H1 (cell line): ENCODE data around the gene APBA2. TPM values are rescaled to one million over a fixed set of nuclear protein-coding genes. Genes with fewer than 3 reads are reported as not detected.

Experiments used
- CTCF ChIA-PET: fragments of 300-600 bp; sonication (Branson Sonifier 250); formaldehyde crosslinking; loops from one replicate; lab custom pipeline; 2021; ENCODE audit not compliant: partially characterized antibody; lab: Charles Lee
- POLR2A ChIA-PET: fragments of 300-600 bp; sonication (Branson Sonifier 250); formaldehyde crosslinking; loops from one replicate; lab custom pipeline; 2021; ENCODE audit warnings: inconsistent platforms; ENCODE audit not compliant: partially characterized antibody; lab: Charles Lee
- DNase-seq, 2 experiments: peaks; one replicate each; pipeline versions ENCODE4 v3.0.0 to v3.0.0-alpha.2; 2010 to 2022; ENCODE audit warnings: low spot score in 2 of 2, low read depth in 1 of 2, mixed read lengths in 1 of 2
- FAIRE-seq: peaks from 2 replicates; lab custom pipeline; 2011; peaks lifted over from hg19 to GRCh38; lab: Jason Lieb, UNC
- H2AFZ ChIP-seq: 2 replicates; pipeline ENCODE4 v1.8.1; 2012; ENCODE audit warnings: low read length, inconsistent platforms
- H2AK5ac ChIP-seq: 2 replicates; pipeline ENCODE4 v1.6.1; 2013; ENCODE audit warnings: low read depth, low read length
- H2BK120ac ChIP-seq: replicated peaks from 2 replicates; pipeline ENCODE3; 2013; ENCODE audit warnings: low read depth, low read length, inconsistent platforms
- H2BK12ac ChIP-seq: 2 replicates; pipeline ENCODE4 v1.6.1; 2013; ENCODE audit warnings: low read depth, low read length
- H2BK15ac ChIP-seq: 2 replicates; pipeline ENCODE4 v1.6.1; 2013; ENCODE audit warnings: low read length
- H2BK20ac ChIP-seq: 2 replicates; pipeline ENCODE4 v1.6.1; 2013; ENCODE audit warnings: low read length
- H2BK5ac ChIP-seq: 2 replicates; pipeline ENCODE4 v1.6.1; 2013; ENCODE audit warnings: low read depth, low read length
- H3K14ac ChIP-seq: 2 replicates; pipeline ENCODE4 v1.6.1; 2013; ENCODE audit warnings: inconsistent platforms; ENCODE audit not compliant: insufficient read length
- H3K18ac ChIP-seq: 2 replicates; pipeline ENCODE4 v1.6.1; 2013; ENCODE audit warnings: low read length; ENCODE audit errors: extremely low read depth
- H3K23ac ChIP-seq: 2 replicates; pipeline ENCODE4 v1.6.1; 2013; ENCODE audit warnings: inconsistent platforms; ENCODE audit not compliant: insufficient read length
- H3K23me2 ChIP-seq: 2 replicates; pipeline ENCODE4 v1.6.1; 2013; ENCODE audit warnings: low read depth, low read length
- H3K27ac ChIP-seq: 2 replicates; pipeline ENCODE4 v1.6.1; 2011; ENCODE audit warnings: low read depth, low read length, inconsistent platforms
- H3K27me3 ChIP-seq, 4 experiments: replicated peaks in 1 of 4; 1 replicate in 1 of 4; 2 replicates in 3 of 4; pipeline versions ENCODE4 v1.6.1 to v1.8.1; 2011 to 2013; ENCODE audit warnings: low read length in 3 of 4, mild to moderate bottlenecking in 3 of 4, inconsistent platforms in 2 of 4, mixed read lengths in 2 of 4, moderate library complexity in 1 of 4; ENCODE audit not compliant: control insufficient read depth in 3 of 4, insufficient read depth in 3 of 4; ENCODE audit errors: extremely low read depth in 1 of 4
- H3K36me3 ChIP-seq, 4 experiments: 2 replicates each; pipeline versions ENCODE4 v1.6.1 to v1.8.1; 2011 to 2013; ENCODE audit warnings: mild to moderate bottlenecking in 4 of 4, low read length in 3 of 4, moderate library complexity in 2 of 4, control low read depth in 1 of 4, inconsistent platforms in 1 of 4; ENCODE audit not compliant: insufficient read depth in 4 of 4, control insufficient read depth in 2 of 4
- H3K4ac ChIP-seq: replicated peaks from 2 replicates; pipeline ENCODE3; 2013; ENCODE audit warnings: low read length, low read depth, mixed read lengths, inconsistent platforms; ENCODE audit not compliant: insufficient read length
- H3K4me1 ChIP-seq, 4 experiments: replicated peaks in 1 of 4; 1 replicate in 1 of 4; 2 replicates in 3 of 4; pipeline versions ENCODE4 v1.6.1 to v1.8.1; 2011 to 2013; ENCODE audit warnings: low read length in 3 of 4, inconsistent platforms in 2 of 4, mixed read lengths in 1 of 4; ENCODE audit not compliant: insufficient read depth in 4 of 4, control insufficient read depth in 3 of 4
- H3K4me2 ChIP-seq, 2 experiments: 2 replicates each; pipeline versions ENCODE4 v1.6.1 to v1.8.1; 2011 to 2013; ENCODE audit warnings: low read depth in 2 of 2, low read length in 2 of 2, control low read depth in 1 of 2, inconsistent platforms in 1 of 2, mild to moderate bottlenecking in 1 of 2; ENCODE audit not compliant: insufficient read depth in 1 of 2
- H3K4me3 ChIP-seq, 4 experiments: fragments of 200-600, 300-600 bp in 1 of 4; sonication (generic), shearing (Covaris generic), sonication (Bioruptor Twin) in 1 of 4; 2 replicates each; pipeline versions ENCODE4 v1.5.1 to v1.8.1; 2011 to 2016; ENCODE audit warnings: low read length in 4 of 4, low read depth in 3 of 4, control low read depth in 2 of 4, inconsistent platforms in 2 of 4, mild to moderate bottlenecking in 2 of 4, mixed read lengths in 1 of 4, moderate library complexity in 1 of 4; ENCODE audit not compliant: insufficient read depth in 2 of 4; ENCODE audit errors: extremely low read depth in 1 of 4
- H3K56ac ChIP-seq: replicated peaks from 2 replicates; pipeline ENCODE3; 2013; ENCODE audit warnings: low read depth, mild to moderate bottlenecking, mixed read lengths, low read length, inconsistent platforms; ENCODE audit not compliant: insufficient read length
- H3K79me1 ChIP-seq: 2 replicates; pipeline ENCODE4 v1.6.1; 2013; ENCODE audit warnings: low read depth, low read length, control low read depth
- H3K79me2 ChIP-seq, 2 experiments: 2 replicates each; pipeline versions ENCODE4 v1.6.1 to v1.8.1; 2012 to 2013; ENCODE audit warnings: low read length in 2 of 2, mild to moderate bottlenecking in 2 of 2, inconsistent platforms in 1 of 2; ENCODE audit not compliant: insufficient read depth in 2 of 2, control insufficient read depth in 1 of 2
- H3K9ac ChIP-seq, 4 experiments: replicated peaks in 1 of 4; 1 replicate in 1 of 4; 2 replicates in 3 of 4; pipeline versions ENCODE4 v1.6.1 to v1.8.1; 2011 to 2013; ENCODE audit warnings: low read depth in 3 of 4, low read length in 3 of 4, control low read depth in 2 of 4, mild to moderate bottlenecking in 2 of 4, moderate library complexity in 2 of 4, inconsistent platforms in 1 of 4; ENCODE audit errors: extremely low read depth in 1 of 4
- H3K9me3 ChIP-seq, 2 experiments: 2 replicates each; pipeline versions ENCODE4 v1.6.1 to v1.8.1; 2012 to 2013; ENCODE audit warnings: mild to moderate bottlenecking in 2 of 2, moderate library complexity in 2 of 2, control low read depth in 1 of 2, inconsistent platforms in 1 of 2, low read depth in 1 of 2, low read length in 1 of 2, mixed read lengths in 1 of 2; ENCODE audit not compliant: insufficient read depth in 2 of 2
- H4K20me1 ChIP-seq, 2 experiments: replicated peaks in 1 of 2; 2 replicates each; pipeline versions ENCODE3 to v1.8.1; 2011 to 2013; ENCODE audit warnings: inconsistent platforms in 2 of 2, low read length in 2 of 2, mild to moderate bottlenecking in 1 of 2; ENCODE audit not compliant: insufficient read depth in 2 of 2, control insufficient read depth in 1 of 2
- H4K5ac ChIP-seq: 2 replicates; pipeline ENCODE4 v1.6.1; 2013; ENCODE audit warnings: low read length, low read depth, mixed read lengths, inconsistent platforms; ENCODE audit not compliant: insufficient read length
- H4K8ac ChIP-seq: 2 replicates; pipeline ENCODE4 v1.8.0; 2013; ENCODE audit warnings: mild to moderate bottlenecking, moderate library complexity, low read length, inconsistent platforms; ENCODE audit not compliant: insufficient read depth; ENCODE audit errors: extremely low read depth
- H4K91ac ChIP-seq: replicated peaks from 2 replicates; pipeline ENCODE3; 2013; ENCODE audit warnings: low read length, mixed read lengths, inconsistent platforms; ENCODE audit not compliant: insufficient read length
- CBX8 ChIP-seq: fragments of 300-800, 300-1000 bp; sonication (generic); IDR thresholded peaks from 2 replicates; pipeline ENCODE4 v1.7.1; 2016; ENCODE audit warnings: low read depth, low read length, borderline replicate concordance
- CHD2 ChIP-seq: IDR thresholded peaks from 2 replicates; pipeline ENCODE4 v1.6.1; 2012; ENCODE audit warnings: low read length, improper control_type of control experiment
- EGR1 ChIP-seq: IDR thresholded peaks from 2 replicates; pipeline ENCODE4 v1.6.1; 2011; ENCODE audit warnings: low read depth, low read length, borderline replicate concordance
- EZH2 ChIP-seq: fragments of 200-600 bp; sonication (generic); IDR thresholded peaks from 2 replicates; pipeline ENCODE4 v1.7.1; 2012; ENCODE audit warnings: low read depth, mild to moderate bottlenecking, moderate library complexity, low read length, inconsistent platforms; ENCODE audit not compliant: severe bottlenecking
- GTF2F1 ChIP-seq: IDR thresholded peaks from 2 replicates; pipeline ENCODE4 v1.6.1; 2012; ENCODE audit warnings: low read depth, low read length, improper control_type of control experiment, borderline replicate concordance
- HDAC6 ChIP-seq: IDR thresholded peaks from one replicate; pipeline ENCODE4 v1.7.1; 2012; ENCODE audit warnings: low read depth, mild to moderate bottlenecking, inconsistent platforms, low read length, moderate library complexity
- JUN ChIP-seq: IDR thresholded peaks from 2 replicates; pipeline ENCODE4 v1.6.1; 2011; ENCODE audit warnings: low read depth, mild to moderate bottlenecking, improper control_type of control experiment, low read length
- KDM1A ChIP-seq: fragments of 200-600, 300-600 bp; sonication (generic); IDR thresholded peaks from 2 replicates; pipeline ENCODE4 v1.7.1; 2016; ENCODE audit warnings: mild to moderate bottlenecking, low read length, borderline replicate concordance
- KDM5A ChIP-seq: fragments of 200-600 bp; IDR thresholded peaks from 2 replicates; pipeline ENCODE4 v1.7.1; 2012; ENCODE audit warnings: mild to moderate bottlenecking, low read length, inconsistent platforms, mixed read lengths
- MAFK ChIP-seq: IDR thresholded peaks from 2 replicates; pipeline ENCODE4 v1.6.1; 2012; ENCODE audit warnings: low read depth, mild to moderate bottlenecking, improper control_type of control experiment, low read length
- POLR2A ChIP-seq, 2 experiments: IDR thresholded peaks; 1 replicate in 1 of 2; 2 replicates in 1 of 2; pipeline ENCODE4 v1.6.1; 2011; ENCODE audit warnings: low read depth in 2 of 2, low read length in 2 of 2, mild to moderate bottlenecking in 2 of 2; ENCODE audit errors: control extremely low read depth in 1 of 2
- SIN3A ChIP-seq, 2 experiments: IDR thresholded peaks in 1 of 2; conservative IDR thresholded peaks in 1 of 2; 2 replicates each; pipeline ENCODE4 v1.6.1; 2011 to 2012; ENCODE audit warnings: low read length in 2 of 2, improper control_type of control experiment in 1 of 2, low read depth in 1 of 2, mild to moderate bottlenecking in 1 of 2
- SIRT6 ChIP-seq: IDR thresholded peaks from one replicate; pipeline ENCODE4 v1.7.1; 2012; ENCODE audit warnings: low read length, inconsistent platforms
- SP1 ChIP-seq: IDR thresholded peaks from 2 replicates; pipeline ENCODE4 v1.6.1; 2011; ENCODE audit warnings: low read depth, low read length
- SRF ChIP-seq: IDR thresholded peaks from 2 replicates; pipeline ENCODE4 v1.6.1; 2011; ENCODE audit warnings: mild to moderate bottlenecking, low read depth, low read length, moderate library complexity
- TAF1 ChIP-seq: IDR thresholded peaks from 2 replicates; pipeline ENCODE4 v1.6.1; 2011; ENCODE audit warnings: mild to moderate bottlenecking, low read depth, low read length
- WGBS, 2 experiments: shearing (Covaris generic) in 1 of 2; methylation state at CpG; one replicate each; pipeline versions ENCODE4 v1.1.6 to v1.1.7; 2013 to 2015; ENCODE audit warnings: low lambda C conversion rate in 2 of 2, mixed read lengths in 2 of 2, inconsistent platforms in 1 of 2, low coverage in 1 of 2, missing lambda C conversion rate in 1 of 2; ENCODE audit not compliant: insufficient replicate concordance in 2 of 2, insufficient coverage in 1 of 2, insufficient read length in 1 of 2; ENCODE audit errors: extremely low coverage in 1 of 2, missing lambda C conversion rate in 1 of 2; 5-methylcytosine and 5-hydroxymethylcytosine counted together
- polyA plus RNA-seq, 7 experiments: library from polyadenylated mRNA; depleted of rRNA in 3 of 7; stranded (reverse) in 5 of 7; unstranded in 2 of 7; fragments of >200 nt in 5 of 7; fragments of 200-250 nt in 2 of 7; gene quantifications; 1 replicate in 5 of 7; 2 replicates in 1 of 7; 4 replicates in 1 of 7; pipeline versions ENCODE4 v1.2.1 to v1.2.3, GENCODE V29; 2011 to 2013; ENCODE audit warnings: missing spikeins in 2 of 7, mixed read lengths in 2 of 7
- total RNA-seq: library from RNA; stranded (reverse); fragmentation: NEBNext Ultra II Directional; extraction: Animal tissue kit (Norgen Biotek cat#: 25700); gene quantifications from 2 replicates; pipeline ENCODE4 v1.2.1, GENCODE V29; 2021

APBA2 gene
- total and polyA plus RNA-seq, 2 of the 8 experiments (the other 6 are each of a cell fraction or from before 2014, with no cell fraction given) = 15.5 to 19.0 TPM

GRCh38 chr15:28947221-28947674 lies 61.5 kb downstream of the APBA2 start:
- H2BK12ac ChIP-seq = no peak overlapping the region
- H3K18ac ChIP-seq = no peak overlapping the region
- no peak overlapping the region for H2AK5ac ChIP-seq
- H3K9me3 ChIP-seq = no peaks in the 10 kb centered on the region
- no peak for DNase-seq
- H3K23ac ChIP-seq = no peak overlapping the region
- H2BK120ac ChIP-seq = no peak overlapping the region
- no peaks in the 10 kb centered on the region for H3K79me1 ChIP-seq
- WGBS, 2 experiments = 87% methylated on average over 7 of the region's 7 CpGs; no CpG with 5 or more reads in 1 of the 2 experiments
- H3K4me2 ChIP-seq = no peak overlapping the region
- no peak overlapping the region for H3K14ac ChIP-seq
- POLR2A ChIA-PET = no interaction called here
- no peak overlapping the region for H3K9ac ChIP-seq
- no peak overlapping the region for H2BK15ac ChIP-seq
- H4K5ac ChIP-seq = no peak overlapping the region
- no peak overlapping the region for H3K27ac ChIP-seq
- CTCF ChIA-PET = interaction anchor here (0.6 to 3.3 kb wide), 7 partner anchors 10 to 193 kb away, joined by 3 to 15 read pairs (median 5); no protein-coding TSS in a partner anchor
- H2BK5ac ChIP-seq = no peak overlapping the region
- H4K91ac ChIP-seq = no peak overlapping the region
- no peaks in the 10 kb centered on the region for H4K20me1 ChIP-seq
- no peak overlapping the region for H4K8ac ChIP-seq
- H3K4me3 ChIP-seq = no peak overlapping the region
- no peak overlapping the region for H3K56ac ChIP-seq
- no peak overlapping the region for H3K4ac ChIP-seq
- H2AFZ ChIP-seq = no peak overlapping the region
- H3K4me1 ChIP-seq = no peaks in the 10 kb centered on the region; a peak in 1 of 7 replicates
- no peak overlapping the region for H2BK20ac ChIP-seq
- no peak for FAIRE-seq
- H3K23me2 ChIP-seq = no peaks in the 10 kb centered on the region
- no peaks in the 10 kb centered on the region for H3K79me2 ChIP-seq
- H3K36me3 ChIP-seq = no peaks in the 10 kb centered on the region
- no peaks in the 10 kb centered on the region; a peak in 2 of 7 replicates for H3K27me3 ChIP-seq
- no peak for TF ChIP-seq GTF2F1
- no peak for TF ChIP-seq SP1
- TF ChIP-seq HDAC6 = no peak
- TF ChIP-seq SIN3A (conservative IDR thresholded peaks at IDR 0.05 in 1 of 2, IDR thresholded peaks at IDR 0.05 in 1 of 2; ENCODE audit: low read depth in 1 of 2, low read length in 2 of 2) = no peak
- no peak for TF ChIP-seq POLR2A (IDR thresholded peaks at IDR 0.05; ENCODE audit: control extremely low read depth in 1 of 2, low read depth in 2 of 2, low read length in 2 of 2)
- TF ChIP-seq TAF1 = no peak
- TF ChIP-seq KDM1A = no peak
- TF ChIP-seq KDM5A = no peak
- no peak for TF ChIP-seq MAFK
- TF ChIP-seq SIRT6 = no peak
- no peak for TF ChIP-seq SRF
- TF ChIP-seq EGR1 = no peak
- no peak for TF ChIP-seq CHD2
- TF ChIP-seq EZH2 = no peak
- TF ChIP-seq CBX8 = no peak
- no peak for TF ChIP-seq JUN
